HL-60 (cell line): ENCODE measurements around the gene WRAP53.

ENCODE experiments used
- DNase-seq, 2 experiments: peaks; one replicate each; pipeline ENCODE4 v3.0.0-alpha.2; 2010 to 2020; ENCODE audit warnings: low read depth in 1 of 2, low spot score in 1 of 2
- H3K27ac ChIP-seq: fragments of 250-450 bp; sonication (Bioruptor Pico); replicated peaks from 2 replicates; pipeline ENCODE4 v1.5.1; 2020; ENCODE audit warnings: mild to moderate bottlenecking, moderate library complexity
- H3K27me3 ChIP-seq: fragments of 250-450 bp; sonication (Bioruptor Pico); 2 replicates; pipeline ENCODE4 v1.5.1; 2021; ENCODE audit warnings: mild to moderate bottlenecking, moderate library complexity; ENCODE audit not compliant: insufficient read depth, poor library complexity, severe bottlenecking
- H3K4me3 ChIP-seq: replicated peaks from 2 replicates; pipeline ENCODE4 v1.5.1; 2011; ENCODE audit warnings: mild to moderate bottlenecking, control low read depth, low read length; ENCODE audit not compliant: insufficient read depth
- GABPA ChIP-seq: IDR thresholded peaks from 2 replicates; pipeline ENCODE4 v1.6.1; 2012; ENCODE audit warnings: low read depth
- POLR2AphosphoS5 ChIP-seq: IDR thresholded peaks from 2 replicates; pipeline ENCODE4 v1.6.1; 2012; ENCODE audit warnings: low read depth
- SPI1 ChIP-seq: IDR thresholded peaks from 2 replicates; pipeline ENCODE4 v1.6.1; 2012; ENCODE audit warnings: low read depth, mild to moderate bottlenecking, borderline replicate concordance
- TF ChIP-seq, protein P1 (sequence below): IDR thresholded peaks from 2 replicates; pipeline ENCODE4 v1.6.1; 2012; ENCODE audit warnings: low read depth; ENCODE audit not compliant: insufficient replicate concordance
- TF ChIP-seq, protein P2 (sequence below): IDR thresholded peaks from one replicate; pipeline ENCODE4 v1.5.1; 2011; ENCODE audit warnings: low read length, control low read depth, inconsistent platforms; ENCODE audit not compliant: insufficient read depth

Gene WRAP53

DNA sequence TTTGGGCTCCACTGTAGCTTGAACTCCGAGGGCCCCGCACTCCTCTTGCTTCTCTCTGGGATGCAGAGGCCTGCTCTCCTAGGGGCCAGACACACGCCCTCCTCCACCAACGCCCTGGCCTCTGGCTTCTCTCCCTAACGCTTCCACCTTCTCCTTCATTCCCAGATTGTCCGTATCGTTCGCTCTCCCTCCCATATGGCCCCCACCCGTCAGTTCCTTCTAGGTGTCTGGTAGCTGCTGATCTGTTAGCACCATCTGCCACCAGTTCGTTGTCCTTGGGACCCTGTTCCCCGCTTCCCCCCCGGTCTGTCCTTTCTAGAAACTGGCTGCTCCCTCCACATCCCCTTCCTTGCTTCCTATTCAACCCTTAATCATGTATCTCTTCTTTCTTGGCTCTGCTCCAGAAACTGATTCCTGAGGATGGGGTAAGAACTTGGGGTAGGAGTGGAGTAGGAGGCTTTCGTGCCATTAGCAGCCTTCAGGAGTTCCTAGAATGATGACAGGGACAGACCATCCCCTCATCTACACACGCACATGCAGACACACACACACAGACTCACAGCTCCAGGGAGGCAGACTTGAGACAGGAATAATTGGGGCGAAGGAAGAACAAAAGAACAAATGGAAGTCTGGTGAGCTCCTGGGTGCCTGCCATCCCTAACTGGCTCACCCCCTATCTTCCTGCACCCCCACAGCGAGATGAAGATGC lies 33.3 kb upstream of the WRAP53 start:
- DNase-seq = no peak
- Histone ChIP-seq H3K27ac (no peak overlapping the region), H3K27me3 (no peaks in the 10 kb centered on the region), H3K4me3 (no peak overlapping the region)
- TF ChIP-seq, protein P1, sequence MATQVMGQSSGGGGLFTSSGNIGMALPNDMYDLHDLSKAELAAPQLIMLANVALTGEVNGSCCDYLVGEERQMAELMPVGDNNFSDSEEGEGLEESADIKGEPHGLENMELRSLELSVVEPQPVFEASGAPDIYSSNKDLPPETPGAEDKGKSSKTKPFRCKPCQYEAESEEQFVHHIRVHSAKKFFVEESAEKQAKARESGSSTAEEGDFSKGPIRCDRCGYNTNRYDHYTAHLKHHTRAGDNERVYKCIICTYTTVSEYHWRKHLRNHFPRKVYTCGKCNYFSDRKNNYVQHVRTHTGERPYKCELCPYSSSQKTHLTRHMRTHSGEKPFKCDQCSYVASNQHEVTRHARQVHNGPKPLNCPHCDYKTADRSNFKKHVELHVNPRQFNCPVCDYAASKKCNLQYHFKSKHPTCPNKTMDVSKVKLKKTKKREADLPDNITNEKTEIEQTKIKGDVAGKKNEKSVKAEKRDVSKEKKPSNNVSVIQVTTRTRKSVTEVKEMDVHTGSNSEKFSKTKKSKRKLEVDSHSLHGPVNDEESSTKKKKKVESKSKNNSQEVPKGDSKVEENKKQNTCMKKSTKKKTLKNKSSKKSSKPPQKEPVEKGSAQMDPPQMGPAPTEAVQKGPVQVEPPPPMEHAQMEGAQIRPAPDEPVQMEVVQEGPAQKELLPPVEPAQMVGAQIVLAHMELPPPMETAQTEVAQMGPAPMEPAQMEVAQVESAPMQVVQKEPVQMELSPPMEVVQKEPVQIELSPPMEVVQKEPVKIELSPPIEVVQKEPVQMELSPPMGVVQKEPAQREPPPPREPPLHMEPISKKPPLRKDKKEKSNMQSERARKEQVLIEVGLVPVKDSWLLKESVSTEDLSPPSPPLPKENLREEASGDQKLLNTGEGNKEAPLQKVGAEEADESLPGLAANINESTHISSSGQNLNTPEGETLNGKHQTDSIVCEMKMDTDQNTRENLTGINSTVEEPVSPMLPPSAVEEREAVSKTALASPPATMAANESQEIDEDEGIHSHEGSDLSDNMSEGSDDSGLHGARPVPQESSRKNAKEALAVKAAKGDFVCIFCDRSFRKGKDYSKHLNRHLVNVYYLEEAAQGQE = no peak
- TF ChIP-seq POLR2AphosphoS5 = no peak
- no peak for TF ChIP-seq GABPA
- TF ChIP-seq, protein P2, sequence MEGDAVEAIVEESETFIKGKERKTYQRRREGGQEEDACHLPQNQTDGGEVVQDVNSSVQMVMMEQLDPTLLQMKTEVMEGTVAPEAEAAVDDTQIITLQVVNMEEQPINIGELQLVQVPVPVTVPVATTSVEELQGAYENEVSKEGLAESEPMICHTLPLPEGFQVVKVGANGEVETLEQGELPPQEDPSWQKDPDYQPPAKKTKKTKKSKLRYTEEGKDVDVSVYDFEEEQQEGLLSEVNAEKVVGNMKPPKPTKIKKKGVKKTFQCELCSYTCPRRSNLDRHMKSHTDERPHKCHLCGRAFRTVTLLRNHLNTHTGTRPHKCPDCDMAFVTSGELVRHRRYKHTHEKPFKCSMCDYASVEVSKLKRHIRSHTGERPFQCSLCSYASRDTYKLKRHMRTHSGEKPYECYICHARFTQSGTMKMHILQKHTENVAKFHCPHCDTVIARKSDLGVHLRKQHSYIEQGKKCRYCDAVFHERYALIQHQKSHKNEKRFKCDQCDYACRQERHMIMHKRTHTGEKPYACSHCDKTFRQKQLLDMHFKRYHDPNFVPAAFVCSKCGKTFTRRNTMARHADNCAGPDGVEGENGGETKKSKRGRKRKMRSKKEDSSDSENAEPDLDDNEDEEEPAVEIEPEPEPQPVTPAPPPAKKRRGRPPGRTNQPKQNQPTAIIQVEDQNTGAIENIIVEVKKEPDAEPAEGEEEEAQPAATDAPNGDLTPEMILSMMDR = no peak
- TF ChIP-seq SPI1 = no peak

DNA sequence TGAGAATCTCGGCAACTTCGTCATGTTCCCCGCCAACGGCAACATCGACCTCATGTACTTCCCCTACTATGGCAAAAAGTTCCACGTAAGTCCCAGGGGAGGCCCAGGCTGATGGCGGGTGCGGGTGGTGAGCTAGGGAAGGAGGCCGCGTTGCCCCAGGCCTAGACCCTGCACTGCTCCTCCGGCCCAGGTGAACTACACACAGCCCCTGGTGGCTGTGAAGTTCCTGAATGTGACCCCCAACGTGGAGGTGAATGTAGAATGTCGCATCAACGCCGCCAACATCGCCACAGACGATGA lies 32.8 kb upstream of the WRAP53 start:
- Histone ChIP-seq H3K27me3 (no peaks in the 10 kb centered on the region), H3K27ac (no peak overlapping the region), H3K4me3 (no peak overlapping the region)
- TF ChIP-seq, protein P2 = no peak
- TF ChIP-seq, protein P1 = no peak
- TF ChIP-seq GABPA (no peak), POLR2AphosphoS5 (no peak), SPI1 (no peak)
- DNase-seq = no peak

DNA sequence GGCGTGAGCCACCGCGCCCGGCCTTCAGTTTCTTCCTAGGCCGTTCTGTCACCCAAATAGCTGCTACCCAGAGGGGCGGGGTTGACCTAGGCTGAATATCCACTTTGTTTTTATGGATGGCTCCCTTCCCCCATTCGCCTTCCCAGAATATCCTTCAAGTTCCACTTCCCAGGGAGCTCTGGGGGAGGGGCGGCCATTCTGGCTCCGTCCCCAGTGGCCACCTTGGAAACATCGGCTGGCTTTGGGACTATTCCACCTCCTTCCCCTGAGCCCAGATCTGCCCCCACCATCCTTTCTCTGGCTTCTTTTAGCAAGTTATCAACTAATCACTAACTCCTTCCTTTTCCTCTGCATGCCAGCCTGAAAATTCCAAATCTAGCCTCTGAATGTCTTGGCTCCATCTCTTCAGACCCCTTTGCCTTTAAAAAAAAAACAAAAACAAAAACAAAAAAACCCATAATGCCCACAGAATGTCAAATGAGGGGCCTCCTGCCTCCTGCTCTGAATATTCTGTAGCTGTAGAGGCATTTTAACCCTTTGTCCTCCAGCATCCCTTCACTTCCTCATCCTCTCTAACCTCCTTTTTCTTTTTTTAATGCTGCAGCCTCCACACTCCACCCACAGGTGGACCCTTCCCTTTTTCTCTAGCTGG lies 31.2 kb upstream of the WRAP53 start:
- no peak overlapping the region for H3K4me3 ChIP-seq
- no peak overlapping the region for H3K27ac ChIP-seq
- DNase-seq = no peak
- H3K27me3 ChIP-seq = no peaks in the 10 kb centered on the region
- TF ChIP-seq, protein P1 = no peak
- TF ChIP-seq SPI1 (no peak), GABPA (no peak), POLR2AphosphoS5 (no peak)
- TF ChIP-seq, protein P2 = no peak
